GM10248 (cell line): Measurements from ENCODE around the gene MFSD1.

ENCODE experiments used
- CTCF ChIA-PET: fragments of 300-600 bp; sonication (Branson Sonifier 250); formaldehyde crosslinking; extraction: SDS; loops from one replicate; lab custom pipeline; 2021; ENCODE audit warnings: antibody characterized with exemption; lab: Yijun Ruan, JAX
- POLR2A ChIA-PET: fragments of 350-650 bp; sonication (Branson Sonifier 250); formaldehyde crosslinking; extraction: SDS; loops from one replicate; lab custom pipeline; 2020; ENCODE audit warnings: antibody characterized with exemption; lab: Yijun Ruan, JAX
- DNase-seq: peaks from one replicate; pipeline ENCODE4 v3.0.0; 2012; ENCODE audit errors: extremely low spot score
- CTCF ChIP-seq: IDR thresholded peaks from 2 replicates; pipeline ENCODE4 v1.5.1; 2012; ENCODE audit warnings: mild to moderate bottlenecking, low read depth; ENCODE audit errors: extremely low read depth, missing control alignments, control extremely low read depth

The MFSD1 gene

GRCh38 chr3:158765518-158766205, 36.2 kb upstream of the MFSD1 start:
- no peak for DNase-seq
- POLR2A ChIA-PET: no interaction called here
- TF ChIP-seq CTCF: no peak
- CTCF ChIA-PET: interaction anchor here (1.0 to 1.6 kb wide), 5 partner anchors 10 to 901 kb away, joined by 3 to 6 read pairs (median 4); no protein-coding TSS in a partner anchor

- CTCF ChIA-PET: interaction anchor here (1.0 to 2.1 kb wide), 8 partner anchors 11 to 902 kb away, joined by 3 to 9 read pairs (median 4); no protein-coding TSS in a partner anchor
- POLR2A ChIA-PET: no interaction called here
- DNase-seq: no peak
- no peak for TF ChIP-seq CTCF
Measured at GRCh38 chr3:158766364-158766763, 35.5 kb upstream of the MFSD1 start.

- no peak for DNase-seq
- ChIA-PET CTCF (interaction anchor here (2.1 kb wide), 1 partner anchor 10 kb away, joined by 9 read pairs; no protein-coding TSS in a partner anchor), POLR2A (no interaction called here)
Measured at GRCh38 chr3:158768361-158768787, 33.5 kb upstream of the MFSD1 start.

GRCh38 chr3:158768881-158769543, 32.8 kb upstream of the MFSD1 start:
- TF ChIP-seq CTCF: no peak
- DNase-seq: no peak
- ChIA-PET POLR2A (no interaction called here), CTCF (no interaction called here)

More at GRCh38 chr3:158768361-158768787, 33.5 kb upstream of the MFSD1 start:
- no peak for TF ChIP-seq CTCF

GRCh38 chr3:158769549-158769948, 32.3 kb upstream of the MFSD1 start:
- POLR2A ChIA-PET: no interaction called here
- CTCF ChIA-PET: interaction anchor here (0.9 to 1.2 kb wide), 2 partner anchors 10 to 42 kb away, joined by 3 read pairs; no protein-coding TSS in a partner anchor
- no peak for DNase-seq
- no peak for TF ChIP-seq CTCF

- DNase-seq: no peak
- POLR2A ChIA-PET: no interaction called here
- no peak for TF ChIP-seq CTCF
- CTCF ChIA-PET: interaction anchor here (0.9 to 1.2 kb wide), 3 partner anchors 11 to 43 kb away, joined by 3 read pairs; no protein-coding TSS in a partner anchor
Measured at GRCh38 chr3:158769952-158770740, 31.7 kb upstream of the MFSD1 start.
